Right hindlimb (tissue), 1 donor: Measurements from ENCODE around the gene LRP1B.

Experiments
- DNase-seq: peaks from one replicate; pipeline ENCODE4 v3.0.0-alpha.2; 2018

LRP1B gene

DNA sequence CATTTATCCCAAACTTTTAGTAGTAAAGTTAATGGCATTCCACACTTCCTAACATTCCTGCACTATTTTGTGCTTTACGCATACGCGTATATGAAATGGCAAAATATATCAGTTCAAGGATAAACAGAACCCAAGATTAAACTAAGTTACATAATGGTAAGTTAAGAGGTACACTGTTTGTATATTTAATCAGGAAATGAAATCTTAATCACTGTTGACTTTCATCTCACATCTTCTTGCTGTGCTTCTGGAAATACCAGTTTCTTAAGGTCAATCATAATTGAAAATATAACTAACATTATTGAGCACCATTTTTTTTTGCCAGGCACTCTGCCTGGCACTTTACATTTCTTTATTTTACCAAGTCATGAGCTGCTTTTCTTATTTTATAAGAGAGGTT, 565.2 kb downstream of the LRP1B start:
- no peak for DNase-seq

DNA sequence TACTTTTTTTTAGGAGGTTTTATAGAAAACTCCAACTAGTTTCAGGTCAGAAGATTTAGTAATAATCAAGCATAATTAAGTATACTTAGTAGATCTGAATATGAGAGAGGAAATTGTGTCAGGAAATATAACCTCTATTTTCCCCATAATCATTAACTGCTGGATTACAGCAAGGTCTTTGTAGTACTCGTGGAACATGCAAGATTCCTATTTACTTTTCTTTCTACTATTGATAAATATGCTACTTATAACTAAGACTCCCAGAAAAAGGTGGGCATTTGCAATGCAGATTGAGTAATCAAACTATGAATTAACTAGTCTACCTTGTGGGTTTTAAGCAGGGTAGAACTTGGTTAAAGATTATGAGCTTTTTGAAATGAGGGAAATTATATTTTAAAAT, 570.1 kb downstream of the LRP1B start:
- DNase-seq, result no peak

DNA sequence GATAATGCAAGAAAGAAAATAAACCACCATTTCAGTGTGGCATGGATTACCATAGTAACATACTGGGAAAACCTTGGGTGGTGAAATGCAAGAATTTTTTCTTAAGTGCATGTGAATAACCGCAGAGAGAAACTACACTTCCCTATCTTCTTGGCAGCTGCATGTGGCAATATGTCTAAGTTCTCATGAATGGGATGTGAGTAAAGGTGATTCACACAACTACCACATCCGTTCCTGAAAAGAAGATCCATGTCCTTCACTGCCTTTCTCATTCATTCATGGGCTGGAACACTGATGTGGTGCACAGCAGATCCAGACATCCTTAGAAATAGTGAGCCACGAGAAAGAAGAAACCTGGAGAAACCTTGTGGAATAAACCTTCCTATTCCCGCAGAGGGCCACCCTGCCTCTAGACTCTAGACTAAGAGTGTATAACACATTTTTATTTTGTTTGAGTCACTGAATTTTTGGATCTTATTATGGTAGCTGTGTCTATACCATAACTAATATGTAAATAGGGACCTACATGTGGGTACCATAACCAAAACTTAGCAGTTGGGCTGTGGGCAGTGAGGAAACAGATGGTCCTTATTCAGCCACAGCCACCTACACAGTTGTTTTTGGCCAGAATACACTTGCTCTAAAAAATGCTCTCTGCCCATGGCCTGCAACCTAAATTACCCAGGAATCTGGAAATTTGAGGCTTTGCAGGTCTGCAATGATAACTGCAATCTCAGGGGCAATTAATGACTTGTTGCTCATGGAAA, 573.3 kb downstream of the LRP1B start:
- DNase-seq, result no peak

DNA sequence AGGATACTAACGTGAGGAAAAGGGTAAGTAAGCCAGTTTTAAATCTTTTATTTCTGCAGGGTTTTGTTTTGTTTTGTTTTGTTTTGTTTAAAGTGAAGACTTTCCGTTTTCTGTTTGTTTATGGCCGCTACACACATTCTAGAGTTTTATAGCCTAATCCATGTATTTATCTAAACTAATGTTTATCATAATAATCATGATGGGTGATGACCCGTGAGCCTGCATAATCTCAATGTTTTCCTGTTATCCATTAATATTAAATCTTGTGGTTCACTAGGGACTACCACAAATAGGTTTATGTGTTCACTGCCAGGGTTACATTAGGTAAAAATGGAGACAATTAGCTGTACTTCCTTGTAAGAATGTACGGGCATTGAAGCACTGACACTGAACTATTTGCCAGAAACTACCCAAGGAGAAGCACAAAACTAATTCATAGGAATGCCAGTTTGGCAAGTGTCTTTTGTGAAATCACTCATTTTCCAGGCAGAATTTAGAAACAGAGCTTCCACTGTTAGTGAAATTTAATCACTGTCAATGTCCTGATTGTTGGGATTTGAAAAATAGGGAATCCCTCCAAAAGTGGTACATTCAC, 574.8 kb downstream of the LRP1B start:
- no peak for DNase-seq

DNA sequence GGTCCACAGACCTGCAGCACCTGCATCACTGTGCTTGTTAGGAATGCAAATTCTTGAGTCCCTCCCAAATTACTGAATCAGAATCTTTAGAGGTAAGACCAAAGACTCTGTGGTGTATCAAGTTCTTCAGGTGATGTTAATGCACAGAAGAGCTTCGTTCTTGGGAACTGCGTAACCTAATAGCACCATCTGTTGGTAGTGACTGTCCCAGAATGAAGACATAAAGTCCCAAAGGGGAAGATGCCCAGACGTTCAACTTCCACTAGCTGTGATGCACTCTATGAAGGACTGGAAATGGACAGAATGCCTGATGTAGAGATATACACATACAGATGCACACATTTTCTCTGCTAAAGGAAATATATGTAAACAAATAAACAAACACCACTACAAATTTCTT, 576.0 kb downstream of the LRP1B start:
- DNase-seq, result no peak

DNA sequence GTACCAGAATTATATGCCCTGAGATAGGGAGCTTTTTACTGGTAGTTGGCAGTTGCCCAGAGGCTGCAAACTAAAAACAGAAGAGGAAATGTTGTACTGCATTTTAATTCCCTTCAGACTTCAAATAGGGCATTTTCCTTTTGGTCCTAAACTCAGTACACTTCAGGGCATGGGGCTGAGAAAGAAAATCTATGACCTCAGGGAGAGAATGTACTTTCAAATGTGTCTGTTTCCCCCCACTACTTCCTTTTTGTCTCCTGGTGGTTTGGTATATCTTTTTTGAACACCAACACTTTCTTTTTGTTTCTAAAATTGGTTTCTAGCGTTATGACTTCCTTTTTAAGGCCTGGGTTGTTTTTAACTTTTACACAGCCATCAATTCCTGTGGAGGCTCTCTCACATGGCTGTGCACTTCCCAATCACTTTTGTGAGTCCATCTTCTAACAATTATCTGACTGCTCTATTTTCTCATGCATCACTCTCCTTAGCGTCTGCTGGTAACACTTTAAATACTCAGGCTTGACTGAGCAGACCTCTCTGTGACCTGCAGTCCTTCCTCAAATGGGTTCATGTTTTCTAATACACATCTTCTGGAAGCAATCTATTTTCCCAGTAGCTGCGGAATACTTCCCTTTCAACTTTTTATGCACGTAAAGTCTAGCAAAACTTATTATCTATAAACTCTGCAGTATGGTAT, 596.0 kb downstream of the LRP1B start:
- no peak for DNase-seq

DNA sequence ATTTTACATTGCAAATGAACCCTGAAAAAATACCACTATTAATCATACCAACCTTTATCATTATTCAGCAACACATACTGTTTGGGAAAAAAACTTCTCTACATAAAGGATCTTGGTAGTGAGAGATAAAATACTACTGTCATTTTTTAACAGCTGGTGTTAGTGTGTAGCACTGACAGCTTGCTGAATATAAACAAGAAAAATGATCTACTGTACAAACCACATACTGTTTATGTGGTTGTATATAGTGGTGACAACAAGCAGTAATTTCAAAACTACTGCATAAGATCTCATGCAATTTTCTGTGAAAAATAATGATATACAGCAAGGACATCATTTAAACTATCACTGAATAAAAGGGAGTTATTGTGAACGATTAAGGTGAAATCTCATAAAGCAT, 601.2 kb downstream of the LRP1B start:
- no peak for DNase-seq

DNA sequence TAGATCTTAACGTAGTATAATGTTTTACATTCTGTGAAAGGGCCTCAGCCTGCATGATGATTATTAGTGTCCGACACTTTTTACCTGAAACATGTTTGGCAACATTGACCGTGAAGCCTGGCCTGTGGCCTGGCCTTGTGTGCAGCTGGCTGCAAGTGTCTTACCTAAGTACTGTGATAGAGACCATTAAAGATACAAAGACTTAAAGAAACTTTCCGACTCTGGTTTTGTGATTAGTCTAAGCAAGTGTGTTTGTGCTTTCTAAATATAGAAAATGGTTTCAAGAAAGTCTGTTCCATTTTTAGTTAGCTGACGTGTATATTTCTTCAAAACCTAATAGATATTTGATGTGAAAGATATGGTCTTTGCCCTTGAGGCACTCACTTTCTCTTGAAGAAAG, 601.8 kb downstream of the LRP1B start:
- DNase-seq, result no peak

DNA sequence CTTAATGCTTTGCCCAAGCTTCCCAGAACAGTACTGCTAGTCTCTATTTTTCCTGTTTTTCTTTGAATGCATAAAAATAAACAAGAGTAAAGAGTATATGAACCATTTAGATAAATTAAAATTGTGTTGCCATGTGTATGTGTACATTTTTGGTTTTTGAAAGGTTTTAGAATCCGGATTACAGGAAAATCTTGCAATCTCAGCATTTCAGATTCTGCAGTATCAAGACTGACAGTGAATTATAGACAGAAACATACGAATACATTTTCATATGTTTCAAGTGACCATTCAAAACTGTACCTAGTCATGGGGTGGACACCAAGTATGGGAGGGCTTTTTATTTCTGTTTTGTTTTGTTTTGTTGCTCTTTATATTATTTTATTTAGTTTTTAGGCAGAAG, 604.1 kb downstream of the LRP1B start:
- no peak for DNase-seq

DNA sequence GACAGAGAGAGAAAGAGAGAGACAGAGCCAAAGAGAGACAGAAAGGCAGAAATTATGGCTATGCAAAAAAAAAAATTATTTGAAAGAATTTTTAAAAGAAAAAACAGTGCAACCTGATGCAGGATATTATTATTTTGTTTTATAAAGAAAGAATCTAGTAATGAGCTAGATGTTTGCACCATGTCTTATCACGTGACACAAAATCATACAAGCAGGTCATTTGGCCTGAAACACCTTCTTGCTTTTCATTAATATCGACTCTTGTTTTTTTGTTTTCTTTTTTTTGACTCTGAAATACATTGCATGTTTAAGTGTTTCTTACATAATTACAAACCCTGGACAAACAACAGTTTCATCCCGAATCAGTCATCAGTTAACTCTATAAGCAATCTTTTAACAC, 606.0 kb downstream of the LRP1B start:
- DNase-seq, result no peak

DNA sequence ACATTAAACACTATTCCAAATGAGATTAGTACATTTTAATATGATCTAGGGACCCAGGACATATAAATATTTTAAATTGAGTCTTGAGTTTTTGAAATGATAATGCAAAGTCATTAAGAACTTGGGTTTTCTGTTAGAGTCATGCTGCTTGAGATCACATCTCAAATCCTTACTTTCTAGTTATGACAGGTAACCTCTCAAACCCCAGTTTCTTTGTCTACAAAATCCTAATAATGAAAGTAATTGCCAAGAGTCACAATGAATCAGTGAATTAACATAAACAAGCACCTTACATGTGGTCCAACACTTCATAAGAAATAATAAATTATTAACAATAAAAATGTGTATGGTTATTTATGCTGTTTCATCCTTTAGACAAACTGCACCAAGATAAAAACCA, 607.6 kb downstream of the LRP1B start:
- DNase-seq, result no peak

DNA sequence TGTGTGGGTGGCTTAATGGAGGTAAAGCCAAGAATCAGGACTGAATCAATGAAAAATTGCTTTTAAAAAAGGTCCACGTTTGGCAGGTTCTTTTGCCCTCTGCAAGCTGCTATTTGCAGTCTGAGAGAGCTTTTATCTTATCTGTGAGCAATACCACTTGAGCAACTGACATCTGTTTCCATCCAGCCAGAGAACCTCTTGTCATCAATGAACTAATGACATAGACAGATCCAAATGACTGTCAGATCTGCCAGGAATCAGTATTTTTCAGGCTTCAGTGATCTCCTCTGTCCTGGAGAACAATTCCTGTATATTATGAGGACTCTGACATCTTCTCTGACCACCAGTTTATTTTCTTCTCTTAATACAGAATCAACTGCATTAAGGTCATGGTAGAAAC, 608.1 kb downstream of the LRP1B start:
- DNase-seq, result no peak

DNA sequence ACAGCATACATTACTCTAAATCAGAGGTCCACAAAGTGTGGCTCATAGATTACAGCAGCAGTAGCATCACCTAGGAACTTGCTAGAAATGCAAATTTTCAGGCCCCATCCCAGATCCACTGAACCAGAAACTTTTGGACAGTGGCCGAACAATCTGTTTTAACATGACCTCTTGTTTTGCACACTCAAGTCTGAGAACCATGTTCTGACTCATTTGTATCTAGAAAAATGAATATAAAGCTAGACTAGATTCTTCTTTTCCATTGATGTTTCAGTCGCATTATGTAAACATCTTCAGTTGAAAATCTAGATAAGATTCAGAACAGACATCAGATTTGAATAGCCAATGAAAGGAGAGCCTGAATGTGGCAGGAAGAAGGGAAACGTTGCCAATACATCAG, 608.8 kb downstream of the LRP1B start:
- no peak for DNase-seq

DNA sequence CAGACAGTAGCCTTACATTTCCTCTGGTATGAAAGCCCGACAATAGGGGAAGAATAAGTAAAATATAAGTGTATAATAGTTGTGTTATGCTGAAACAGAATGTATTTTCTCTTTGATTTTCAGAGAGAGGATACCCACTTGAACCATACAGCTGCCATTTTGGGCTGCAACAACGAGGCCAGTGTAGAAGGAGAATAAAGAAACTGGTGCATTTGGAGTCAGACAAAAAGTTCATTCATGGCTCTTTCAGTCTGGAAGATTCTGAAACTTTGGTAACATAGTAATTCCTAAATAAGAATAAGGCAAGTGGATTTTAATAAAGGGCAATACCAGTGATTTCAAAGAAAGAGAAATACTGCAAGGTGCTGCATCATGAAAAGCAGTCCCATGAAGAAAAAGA, 610.9 kb downstream of the LRP1B start:
- no peak for DNase-seq

DNA sequence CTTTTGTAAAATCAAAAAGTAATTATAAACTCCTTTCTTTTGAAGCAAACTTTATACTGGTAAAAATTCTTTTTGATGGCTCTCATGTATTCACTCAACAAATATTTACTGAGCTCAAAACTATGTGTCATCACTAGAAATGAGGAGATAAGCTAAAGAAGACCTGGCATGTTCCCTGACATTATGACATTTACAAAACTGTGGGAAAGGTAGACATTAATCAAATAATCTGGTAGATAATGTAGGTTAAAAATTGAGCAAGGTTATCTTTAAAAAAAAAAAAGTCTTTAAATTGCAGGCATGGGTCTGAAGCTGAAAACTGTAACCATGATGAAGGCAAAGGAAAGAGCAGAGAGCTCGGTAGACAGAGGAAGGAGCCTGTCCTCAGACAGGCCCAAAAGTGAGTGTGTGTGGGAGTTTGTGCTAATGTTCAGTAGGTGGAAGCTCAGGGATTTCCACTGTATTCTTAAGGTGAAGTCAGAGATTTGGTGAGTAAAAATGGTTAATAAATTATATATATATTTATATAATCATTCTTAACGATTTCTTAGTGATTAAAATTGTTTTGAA, 612.9 kb downstream of the LRP1B start:
- no peak for DNase-seq

DNA sequence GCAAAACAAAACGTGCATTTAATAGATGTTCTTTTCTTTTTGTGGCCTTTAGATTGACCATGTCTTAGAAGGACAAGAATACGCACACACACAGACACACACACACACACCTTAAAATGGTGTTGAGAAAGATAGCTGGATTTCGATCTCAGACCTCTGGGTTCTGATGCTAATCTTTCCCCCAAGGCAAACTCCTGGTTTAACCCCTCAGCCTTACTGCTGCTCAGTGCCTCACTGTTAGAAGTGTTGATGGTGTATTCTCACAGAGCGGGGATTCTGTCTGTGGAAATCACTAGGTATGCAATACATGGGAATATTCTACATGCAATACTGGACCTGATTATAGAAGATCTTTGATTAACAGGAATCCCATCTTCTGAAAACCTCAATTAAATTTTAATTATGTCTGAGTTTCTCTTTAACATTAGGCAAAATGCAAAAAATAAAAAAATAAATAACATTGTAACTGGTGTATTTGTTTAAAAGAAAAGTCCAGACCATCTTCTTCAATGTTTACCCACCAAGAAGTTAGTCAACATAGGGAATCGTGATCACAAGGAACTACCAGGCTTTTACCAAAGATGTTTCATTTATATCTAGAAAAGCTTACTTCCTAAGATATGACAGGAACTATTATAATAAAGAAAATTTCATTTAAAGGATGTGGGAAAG, 613.5 kb downstream of the LRP1B start:
- DNase-seq, result no peak

DNA sequence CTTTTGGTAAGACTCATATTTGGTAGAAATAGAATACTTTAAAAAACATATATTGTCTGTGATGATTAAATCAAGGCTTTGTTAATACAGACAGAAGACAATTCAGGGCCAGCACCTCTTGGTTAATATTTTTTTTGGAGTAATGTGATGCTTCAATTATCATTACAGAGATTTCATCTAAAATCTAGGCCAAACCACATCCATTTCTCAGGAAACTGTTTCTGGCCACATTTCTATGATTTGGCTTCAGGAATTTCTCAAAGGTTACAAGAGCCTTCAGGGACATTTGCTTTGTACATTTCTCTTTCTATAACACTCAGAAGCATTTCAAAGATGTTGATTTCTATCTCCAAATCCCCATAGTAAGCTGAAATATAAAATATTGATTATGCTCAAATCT, 614.9 kb downstream of the LRP1B start:
- DNase-seq, result no peak

DNA sequence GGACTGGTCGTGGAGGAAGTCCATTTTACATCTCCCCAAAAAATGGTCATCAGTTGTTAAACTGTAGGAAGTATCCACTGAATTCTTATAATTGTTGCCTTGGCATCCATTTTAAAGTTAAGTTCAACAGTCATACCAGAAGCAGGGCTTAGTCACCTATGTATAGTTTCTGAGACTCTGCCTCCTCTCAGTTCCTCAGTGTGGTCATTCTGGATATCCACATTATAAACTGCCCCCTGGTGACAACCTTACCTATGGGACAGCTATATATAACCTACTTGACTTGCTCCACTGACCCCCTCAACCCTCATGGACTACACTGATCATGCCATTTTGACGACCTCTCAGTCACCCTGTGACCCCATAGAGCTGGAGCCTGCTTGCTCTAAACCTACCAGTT, 617.0 kb downstream of the LRP1B start:
- DNase-seq, result no peak

DNA sequence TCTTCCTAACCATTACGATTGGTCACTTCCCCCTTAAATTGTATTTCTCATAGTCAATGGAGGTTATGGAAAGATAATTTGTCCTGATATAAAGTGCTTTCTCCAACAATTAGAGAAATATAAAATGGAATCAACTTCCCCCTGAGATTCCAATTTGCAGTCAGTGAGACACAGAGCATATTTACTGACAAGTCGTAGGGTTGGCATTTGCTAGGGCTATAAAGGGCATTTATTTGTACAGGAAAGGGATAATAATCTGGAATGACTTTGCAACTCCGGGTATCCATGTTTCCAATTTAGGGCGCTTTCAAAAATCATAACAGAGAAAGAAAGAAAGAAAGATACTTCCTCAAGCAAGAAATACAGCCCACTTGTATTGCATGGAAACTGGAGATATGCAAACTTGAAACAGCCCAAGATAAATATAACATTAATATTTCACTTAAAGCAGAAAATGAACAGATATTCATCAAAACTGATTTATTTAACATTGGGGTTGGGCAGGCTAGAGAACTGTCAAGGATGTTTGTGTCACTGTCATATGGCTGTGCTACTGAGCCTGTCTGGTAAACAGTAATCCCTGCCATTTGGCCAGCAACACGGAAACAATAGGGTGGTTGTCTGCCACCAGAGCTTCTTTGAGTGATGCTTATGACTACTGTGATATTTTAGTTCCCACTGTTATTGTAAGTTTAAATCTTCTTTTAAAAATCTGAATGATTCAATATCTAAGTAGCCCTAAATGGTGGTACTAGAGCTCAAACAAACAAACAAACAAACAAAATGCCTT, 621.8 kb downstream of the LRP1B start:
- no peak for DNase-seq

DNA sequence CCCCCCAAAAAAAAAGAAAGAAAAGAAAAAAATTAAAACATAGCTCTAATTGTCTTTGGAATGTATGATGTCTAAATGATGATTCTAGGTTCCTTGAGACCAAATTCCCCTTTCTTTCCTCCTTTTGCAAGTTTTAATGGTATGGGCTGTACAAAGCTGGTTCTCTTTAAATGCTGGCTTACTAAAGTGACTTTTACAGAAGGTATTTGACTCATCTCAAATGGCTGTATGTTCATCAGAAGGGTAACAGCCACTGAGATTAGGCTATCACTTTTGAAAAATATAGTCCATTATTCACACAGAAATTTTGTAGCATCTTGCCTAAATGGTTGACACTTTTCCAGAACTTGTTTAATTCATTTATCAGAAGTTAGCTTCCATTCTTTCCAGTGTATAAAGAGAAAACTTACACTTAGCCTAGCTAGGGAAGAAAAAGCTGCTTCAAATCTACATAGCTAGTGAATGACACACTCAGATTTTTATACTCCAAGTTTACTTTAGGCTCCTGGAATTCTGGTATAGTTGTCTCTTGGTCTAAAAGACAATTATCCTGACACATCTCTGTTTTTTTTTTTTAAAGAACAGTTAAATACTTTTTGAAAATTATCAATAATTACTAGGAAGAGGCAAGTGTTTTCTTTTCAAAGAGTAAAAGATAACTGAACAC, 622.6 kb downstream of the LRP1B start:
- DNase-seq, result no peak

DNA sequence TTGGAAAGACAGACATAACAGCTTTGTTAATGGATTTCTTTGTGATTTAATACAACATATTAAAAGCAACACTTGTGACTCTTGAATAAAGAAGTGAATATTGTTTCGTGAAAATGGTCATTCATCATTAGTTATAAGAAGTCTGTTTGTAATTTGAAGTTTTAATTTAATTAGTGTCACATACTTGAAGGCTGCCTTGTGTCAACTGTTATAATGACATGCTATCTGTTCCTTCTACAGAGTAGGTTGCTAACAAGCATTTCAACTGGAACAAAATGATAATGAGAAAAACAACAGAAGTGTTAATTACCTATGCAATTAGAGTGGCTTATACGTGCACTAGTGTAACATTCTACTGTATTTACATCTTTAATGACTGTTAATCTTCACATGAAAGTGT, 624.7 kb downstream of the LRP1B start:
- no peak for DNase-seq

DNA sequence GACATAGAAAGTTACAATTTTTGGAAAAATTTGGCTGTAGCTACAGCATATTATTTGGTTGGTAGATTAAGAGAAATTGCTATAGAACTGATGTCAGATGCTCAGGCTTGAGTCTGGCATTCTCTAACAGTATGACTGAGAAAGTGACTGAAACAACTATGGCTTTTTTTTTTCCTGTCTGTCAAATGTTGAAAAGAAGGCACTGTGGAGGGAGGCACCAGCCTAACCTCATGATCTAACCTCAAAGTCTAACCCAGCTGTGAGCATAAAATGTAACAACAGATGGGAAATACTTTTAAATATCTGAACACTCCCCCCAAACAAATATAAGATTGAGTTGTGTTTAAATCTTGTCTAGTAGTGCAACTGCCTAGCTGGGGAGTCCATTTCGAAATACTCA, 629.1 kb downstream of the LRP1B start:
- no peak for DNase-seq
